Skin epidermis (tissue), 12 donors: ENCODE measurements around the gene TMEM200C.

Source experiments
- H3K27ac ChIP-seq, 21 experiments: fragments of 200-600 bp; sonication (generic) in 11 of 21; one replicate each; pipeline ENCODE4 v1.5.0; 2020; ENCODE audit warnings: mild to moderate bottlenecking in 3 of 21, inconsistent platforms in 2 of 21, moderate library complexity in 2 of 21
- H3K4me3 ChIP-seq, 7 experiments: fragments of 200-600 bp; sonication (generic) in 2 of 7; one replicate each; pipeline ENCODE4 v1.5.0; 2020; ENCODE audit warnings: inconsistent platforms in 2 of 7, mild to moderate bottlenecking in 2 of 7, moderate library complexity in 1 of 7

The TMEM200C gene

DNA sequence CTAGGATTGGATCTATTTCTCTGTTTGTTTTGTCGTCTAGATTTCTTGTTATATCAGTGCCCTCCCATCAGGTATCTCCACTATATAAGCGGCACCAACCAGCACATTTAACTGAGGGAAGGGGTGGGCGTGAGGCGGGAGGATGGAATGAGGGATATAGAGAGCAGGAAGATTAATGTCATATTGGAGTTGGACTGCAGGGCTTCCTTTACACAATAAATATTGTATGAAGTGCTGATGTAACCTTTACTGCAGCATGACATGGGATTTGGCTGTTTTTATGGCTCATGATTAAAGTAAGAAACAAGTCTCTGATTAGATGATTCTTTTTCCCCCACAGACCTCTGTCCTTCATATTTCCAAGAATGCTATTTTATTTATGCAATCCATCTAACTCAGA is 54.8 kb downstream of the TMEM200C start:
- Histone ChIP-seq H3K4me3 (no peak overlapping the region), H3K27ac (no peak overlapping the region)

DNA sequence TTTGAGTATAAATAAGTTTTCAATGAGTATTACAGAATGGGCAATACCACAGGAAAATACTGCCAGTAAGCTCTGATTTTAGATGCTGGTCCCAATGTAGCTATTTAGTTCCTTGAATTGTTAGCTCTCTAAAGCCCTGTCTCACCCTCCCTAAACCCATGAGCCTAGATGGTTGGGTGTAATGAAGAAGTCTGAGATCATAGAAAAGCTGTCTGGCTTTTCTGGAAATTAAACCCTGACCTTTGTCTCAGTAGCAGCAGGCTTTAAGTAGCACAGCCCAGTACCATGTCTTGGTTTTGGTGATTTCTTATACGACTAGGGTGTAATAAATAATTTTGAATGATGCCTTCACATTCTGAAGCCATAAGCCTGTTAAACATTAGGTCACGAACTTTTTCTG is 55.3 kb downstream of the TMEM200C start:
- no peak overlapping the region for H3K27ac ChIP-seq
- no peak overlapping the region for H3K4me3 ChIP-seq

DNA sequence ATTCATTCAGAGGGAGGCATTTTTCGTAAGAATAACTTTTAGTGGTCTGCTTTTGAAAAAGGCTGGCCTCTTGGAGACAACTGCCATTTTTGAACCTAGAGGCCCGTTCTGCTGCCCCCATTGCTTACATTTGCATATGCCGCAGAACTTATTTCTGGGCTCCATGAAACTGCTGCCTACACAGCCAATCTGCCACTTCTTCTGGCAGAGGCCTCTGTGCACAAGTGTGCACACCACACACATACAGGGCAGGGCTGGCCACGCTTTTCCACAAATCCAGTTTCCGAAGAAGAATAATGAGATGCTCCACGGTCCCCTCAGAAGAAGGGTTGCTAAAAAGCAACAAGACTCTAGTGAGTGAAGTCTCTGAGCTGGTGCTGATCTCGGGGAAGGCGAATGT is 56.2 kb downstream of the TMEM200C start:
- Histone ChIP-seq H3K4me3 (no peak overlapping the region), H3K27ac (no peak overlapping the region)
